GM12878 (cell line): Measurements from ENCODE around the gene SCUBE3. TPM values are rescaled to one million over a fixed set of nuclear protein-coding genes. Genes with fewer than 3 reads are reported as not detected.
A peak's percentile ranks its signal among the peaks of the same experiment; 100 is the strongest.

Source experiments
- ATAC-seq: fragments of 200-7000 bp; cut with Tn5 transposase; 3 replicates; pipeline ENCODE4 v1.9.1; 2020; ENCODE audit warnings: mild to moderate bottlenecking, moderate library complexity
- BruUV-seq: library from RNA; stranded (reverse); fragments of 400-500 nt; replicated peaks from 2 replicates; lab custom pipeline; 2021; lab: Mats Ljungman, UMichigan
- CTCF ChIA-PET: fragments of 300-600 bp; sonication (Branson Sonifier 250); formaldehyde crosslinking; extraction: SDS; loops from one replicate; lab custom pipeline; 2021; ENCODE audit warnings: inconsistent platforms; lab: Yijun Ruan, JAX
- POLR2A ChIA-PET: fragments of 350-600 bp; formaldehyde crosslinking; extraction: SDS; loops from one replicate; lab custom pipeline; 2021; ENCODE audit warnings: inconsistent platforms; lab: Charles Lee
- RAD21 ChIA-PET: fragments of 300-600 bp; sonication (Branson Sonifier 250); formaldehyde crosslinking; loops from one replicate; lab custom pipeline; 2023; ENCODE audit warnings: antibody characterized with exemption; ENCODE audit not compliant: unreplicated experiment; lab: Charles Lee
- SMC1A ChIA-PET: fragments of 300-600 bp; sonication (Branson Sonifier 250); formaldehyde crosslinking; loops from one replicate; lab custom pipeline; 2023; ENCODE audit not compliant: unreplicated experiment, uncharacterized antibody; lab: Charles Lee
- DNase-seq: peaks from one replicate; pipeline ENCODE4 v3.0.0-alpha.2; 2011; ENCODE audit warnings: low read depth, low spot score
- FAIRE-seq: peaks from 3 replicates; lab custom pipeline; 2011; peaks lifted over from hg19 to GRCh38; lab: Jason Lieb, UNC
- H2AFZ ChIP-seq: 2 replicates; pipeline ENCODE4 v1.6.0; 2011; ENCODE audit warnings: low read depth, low read length, control low read depth; ENCODE audit not compliant: control insufficient read depth
- H3K27ac ChIP-seq: 2 replicates; pipeline ENCODE4 v1.5.1; 2011; ENCODE audit warnings: control low read depth; ENCODE audit not compliant: control insufficient read depth, insufficient read depth
- H3K27me3 ChIP-seq, 2 experiments: replicated peaks in 1 of 2; 2 replicates each; pipeline versions ENCODE4 v1.6.0 to v1.6.1; 2011; ENCODE audit warnings: low read length in 1 of 2; ENCODE audit not compliant: control insufficient read depth in 2 of 2, insufficient read depth in 2 of 2
- H3K36me3 ChIP-seq, 2 experiments: 2 replicates each; pipeline ENCODE4 v1.5.1; 2011; ENCODE audit warnings: low read length in 1 of 2; ENCODE audit not compliant: control insufficient read depth in 2 of 2, insufficient read depth in 2 of 2
- H3K4me1 ChIP-seq: 2 replicates; pipeline ENCODE4 v1.6.1; 2011; ENCODE audit warnings: mild to moderate bottlenecking, low read length, moderate library complexity, mixed read lengths; ENCODE audit not compliant: control insufficient read depth, insufficient read depth
- H3K4me2 ChIP-seq: 2 replicates; pipeline ENCODE4 v1.6.0; 2011; ENCODE audit warnings: control low read depth; ENCODE audit not compliant: control insufficient read depth, insufficient read depth
- H3K4me3 ChIP-seq: fragments of 200-600 bp; sonication (generic); 2 replicates; pipeline ENCODE4 v1.5.1; 2016
- H3K79me2 ChIP-seq: 2 replicates; pipeline ENCODE4 v1.6.0; 2011; ENCODE audit warnings: low read length; ENCODE audit not compliant: control insufficient read depth, insufficient read depth
- H3K9ac ChIP-seq: 2 replicates; pipeline ENCODE4 v1.8.0; 2011; ENCODE audit warnings: low read length, control low read depth, mixed read lengths; ENCODE audit not compliant: control insufficient read depth, insufficient read depth
- H3K9me3 ChIP-seq: replicated peaks from 3 replicates; pipeline ENCODE4 v1.5.1; 2011; ENCODE audit warnings: mild to moderate bottlenecking, low read length; ENCODE audit not compliant: control insufficient read depth, insufficient read depth
- H4K20me1 ChIP-seq: 2 replicates; pipeline ENCODE4 v1.6.0; 2011; ENCODE audit not compliant: control insufficient read depth, insufficient read depth
- IKZF1 ChIP-seq: fragments of 450-650 bp; conservative IDR thresholded peaks from 2 replicates; pipeline ENCODE4 v1.6.1; 2017; ENCODE audit warnings: antibody characterized with exemption, mild to moderate bottlenecking
- IKZF2 ChIP-seq, 2 experiments: fragments of 450-650 bp; IDR thresholded peaks; 2 replicates each; pipeline ENCODE4 v1.6.1; 2017; ENCODE audit warnings: mild to moderate bottlenecking in 2 of 2, moderate library complexity in 2 of 2
- JUNB ChIP-seq: IDR thresholded peaks from 2 replicates; pipeline ENCODE4 v1.6.1; 2016; ENCODE audit warnings: antibody characterized with exemption, mild to moderate bottlenecking
- MTA2 ChIP-seq: fragments of 450-650 bp; IDR thresholded peaks from 2 replicates; pipeline ENCODE4 v1.6.1; 2016; ENCODE audit warnings: low read depth, mild to moderate bottlenecking, moderate library complexity
- SUZ12 ChIP-seq: fragments of 200-600 bp; sonication (generic); IDR thresholded peaks from one replicate; pipeline ENCODE4 v1.6.1; 2018; ENCODE audit warnings: antibody characterized with exemption, mild to moderate bottlenecking; ENCODE audit not compliant: unreplicated experiment
- YY1 ChIP-seq: IDR thresholded peaks from 2 replicates; pipeline ENCODE4 v1.6.1; 2011; ENCODE audit warnings: low read depth, mild to moderate bottlenecking, low read length
- ZNF24 ChIP-seq: fragments of 450-650 bp; IDR thresholded peaks from 2 replicates; pipeline ENCODE4 v1.6.1; 2017; ENCODE audit warnings: antibody characterized with exemption, mild to moderate bottlenecking
- ZNF687 ChIP-seq: fragments of 450-650 bp; IDR thresholded peaks from 2 replicates; pipeline ENCODE4 v1.6.1; 2017; ENCODE audit warnings: mild to moderate bottlenecking, moderate library complexity
- WGBS: methylation state at CpG from one replicate; pipeline ENCODE4 v1.1.6; 2016; ENCODE audit warnings: low lambda C conversion rate; ENCODE audit not compliant: insufficient replicate concordance, insufficient coverage; ENCODE audit errors: missing lambda C conversion rate; 5-methylcytosine and 5-hydroxymethylcytosine counted together
- in situ Hi-C: fragments of 300-500 bp; cut with MboI; formaldehyde crosslinking; loops from 9 replicates; pipeline ENCODE4 v1.14.3; 2018; ENCODE audit warnings: mixed read lengths
- intact Hi-C: fragments of 100-400 bp; cut with micrococcal nuclease; formaldehyde crosslinking; loops from one replicate; pipeline ENCODE4 v1.14.2; 2022; ENCODE audit not compliant: unreplicated experiment
- polyA plus RNA-seq, 11 experiments: library from polyadenylated mRNA; depleted of rRNA in 4 of 11; unstranded in 6 of 11; stranded (reverse) in 5 of 11; fragments of >200 nt; fragmentation: Nextera tagmentation in 4 of 11; fragmentation: Illumina TruSeq in 1 of 11; extraction: Ambion mirVana in 4 of 11; extraction: Trizol in 1 of 11; gene quantifications; 1 replicate in 1 of 11; 2 replicates in 10 of 11; pipeline versions ENCODE4 v1.2.1 to v1.2.3, GENCODE V29; 2011 to 2016; ENCODE audit warnings: inconsistent platforms in 2 of 11, missing spikeins in 2 of 11, low read depth in 1 of 11
- total RNA-seq, 4 experiments: library from RNA; depleted of rRNA in 3 of 4; stranded (reverse); fragments of >200 nt in 3 of 4; fragmentation: Illumina TruSeq in 1 of 4; extraction: Trizol in 1 of 4; gene quantifications; 2 replicates each; pipeline versions ENCODE4 v1.2.1 to v1.2.3, GENCODE V29; 2013 to 2021

SCUBE3 gene
- total and polyA plus RNA-seq, 10 of the 15 experiments (the other 5 are each of a cell fraction or from before 2014, with no cell fraction given), result under 0.01 to 0.20 (median 0.07) TPM; not detected in 4

GRCh38 chr6:35267897-35268296 is 54.1 kb downstream of the SCUBE3 start:
- TF ChIP-seq ZNF24, result peak; percentile 59; the same call in 1 of the 2 replicates
- TF ChIP-seq IKZF2 (IDR thresholded peaks at IDR 0.05), result peak in 1 of 2 experiments; percentile 30; a peak in 1 of 4 replicates
- no peak for TF ChIP-seq SUZ12
- no peak for TF ChIP-seq JUNB
- 0 out of 2 replicates have a peak, but pooled peaks have one; percentile 24 for TF ChIP-seq IKZF1
- no peak for TF ChIP-seq ZNF687
- no peak for TF ChIP-seq YY1
- peak; percentile 79 for TF ChIP-seq MTA2
- in situ Hi-C loops (no loop called here), intact Hi-C loops (no loop called here)
- FAIRE-seq (no peak), DNase-seq (no peak), ATAC-seq (no peak)
- H3K9ac ChIP-seq, result no peak overlapping the region
- H3K9me3 ChIP-seq, result no peaks in the 10 kb centered on the region
- no peaks in the 10 kb centered on the region for H3K27me3 ChIP-seq
- H3K4me1 ChIP-seq, result peaks cover 9% of the 10 kb centered on the region
- ChIA-PET SMC1A (interaction anchor here (1.1 kb wide), 1 partner anchor 183 kb away, joined by 3 read pairs; no protein-coding TSS in a partner anchor), CTCF (interaction anchor here (1.1 to 1.8 kb wide), 2 partner anchors 27 to 29 kb away, joined by 3 to 6 read pairs; partner anchors contain the start of gene DEF6), RAD21 (no interaction called here), POLR2A (interaction anchor here (0.7 to 1.5 kb wide), 2 partner anchors 8 to 208 kb away, joined by 5 to 6 read pairs; partner anchors contain the start of gene ZNF76)
- no peaks in the 10 kb centered on the region for H4K20me1 ChIP-seq
- peaks cover 3% of the 10 kb centered on the region for H3K79me2 ChIP-seq
- no peaks in the 10 kb centered on the region for H3K36me3 ChIP-seq
- H3K4me3 ChIP-seq, result no peak overlapping the region
- H3K4me2 ChIP-seq, result no peak overlapping the region
- no TSS peak for BruUV-seq
- H3K27ac ChIP-seq, result no peak overlapping the region
- WGBS, result 77% methylated on average over 2 of the region's 2 CpGs
- no peak overlapping the region for H2AFZ ChIP-seq
